Dendritic cell treated with granulocyte-macrophage colony-stimulating factor and Interleukin-4, amounts not matched to agents 40 ng/mL and 50 ng/mL, for 4 days (primary cell): ENCODE measurements around the gene HCN3.

Source experiments
- H3K27ac Mint-ChIP-seq: one replicate; pipeline ENCODE4 v1.8.0; 2022; ENCODE audit warnings: mild to moderate bottlenecking, mixed read lengths
- H3K27me3 Mint-ChIP-seq: one replicate; pipeline ENCODE4 v1.8.0; 2022; ENCODE audit warnings: mild to moderate bottlenecking, mixed read lengths
- H3K36me3 Mint-ChIP-seq: one replicate; pipeline ENCODE4 v1.8.0; 2022; ENCODE audit warnings: low read depth, mixed read lengths
- H3K4me1 Mint-ChIP-seq: one replicate; pipeline ENCODE4 v1.8.0; 2022; ENCODE audit warnings: low read depth, mixed read lengths
- H3K4me3 Mint-ChIP-seq: one replicate; pipeline ENCODE4 v1.8.0; 2022; ENCODE audit warnings: mild to moderate bottlenecking, moderate library complexity, mixed read lengths
- H3K9me3 Mint-ChIP-seq: one replicate; pipeline ENCODE4 v1.8.0; 2022; ENCODE audit warnings: mixed read lengths
- intact Hi-C: fragments of 100-400 bp; cut with micrococcal nuclease; formaldehyde crosslinking; loops from one replicate; pipeline ENCODE4 v1.15.0; 2022

Gene HCN3

DNA sequence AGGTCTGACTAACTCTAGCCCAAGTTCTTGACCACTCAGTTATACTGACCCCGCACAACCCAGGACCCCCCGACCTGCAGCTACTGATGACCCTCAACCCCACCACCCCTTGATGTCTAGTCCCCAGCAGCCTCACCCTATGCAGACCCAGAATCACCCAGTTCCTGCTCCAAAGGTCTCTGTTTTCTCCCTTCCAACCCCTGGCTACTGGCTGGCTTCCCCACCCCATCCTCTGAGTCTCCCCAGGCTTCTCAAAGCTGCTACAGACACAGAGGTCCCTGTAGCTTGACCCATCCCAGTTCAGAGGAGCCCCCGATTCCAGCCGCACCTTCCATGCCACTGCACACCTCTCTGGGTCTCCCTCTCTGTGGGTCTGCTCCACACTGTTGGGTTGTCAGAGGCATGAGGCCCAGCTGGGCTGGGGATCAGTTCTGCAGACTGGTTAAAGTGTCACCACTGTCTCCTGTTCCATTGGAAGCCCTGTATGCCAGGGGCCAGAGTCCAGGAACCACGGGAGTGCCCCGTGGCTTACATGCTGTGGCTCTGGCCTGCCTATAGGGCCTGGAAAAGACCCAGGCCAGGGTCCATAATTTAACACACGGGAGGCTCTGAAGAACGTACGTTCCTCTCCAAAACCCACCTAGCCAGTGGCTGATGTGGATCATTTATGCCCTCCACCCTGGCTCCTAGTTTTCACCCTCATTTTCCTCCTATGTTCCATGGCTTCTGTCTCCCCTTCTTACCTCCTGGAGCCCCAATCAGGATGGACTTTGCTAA is 23.5 kb downstream of the HCN3 start:
- Mint-ChIP-seq H3K4me3 (no peak overlapping the region), H3K36me3 (no peaks in the 10 kb centered on the region), H3K27me3 (peaks cover 28% of the 10 kb centered on the region), H3K27ac (no peak overlapping the region), H3K9me3 (no peaks in the 10 kb centered on the region), H3K4me1 (peaks cover under 1% of the 10 kb centered on the region)
- intact Hi-C loops = no loop called here

DNA sequence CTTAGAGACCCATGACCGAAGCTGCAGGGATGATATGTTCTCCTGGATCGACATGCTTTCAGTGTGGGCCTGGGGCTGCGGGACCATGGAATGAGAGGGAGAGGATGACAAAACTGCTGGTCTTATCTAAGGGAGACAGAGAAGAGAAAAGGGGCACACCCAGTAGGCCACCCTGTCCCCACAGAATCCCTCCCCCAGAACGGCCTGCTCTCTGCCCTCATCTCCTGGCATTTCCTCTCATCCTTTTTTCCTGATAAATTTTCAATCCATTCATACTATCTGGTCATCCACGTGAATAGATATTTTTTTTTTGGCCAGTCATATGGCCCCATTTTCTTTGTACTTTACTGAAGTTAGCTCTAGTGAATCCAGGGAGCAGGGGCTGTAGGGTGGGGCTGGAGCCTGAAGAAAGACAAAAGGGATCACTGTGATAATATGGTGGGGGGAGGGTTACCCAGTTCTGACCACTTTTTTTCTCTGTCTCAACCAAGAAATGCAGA is 24.1 kb downstream of the HCN3 start, which contains the start of gene PKLR:
TSS of gene PKLR (minus strand) at position 97 of the 500 bp plus-strand sequence. CDS start at position 54, 43 bp downstream.
- H3K4me1 Mint-ChIP-seq = no peaks in the 10 kb centered on the region
- H3K4me3 Mint-ChIP-seq = no peak within 1 kb of the TSS
- intact Hi-C loops = no loop called here
- no peak within 1 kb of the TSS for H3K27ac Mint-ChIP-seq
- H3K36me3 Mint-ChIP-seq = no peaks in the 10 kb centered on the region
- H3K9me3 Mint-ChIP-seq = no peaks in the 10 kb centered on the region
- H3K27me3 Mint-ChIP-seq = peaks cover 22% of the 10 kb centered on the region

DNA sequence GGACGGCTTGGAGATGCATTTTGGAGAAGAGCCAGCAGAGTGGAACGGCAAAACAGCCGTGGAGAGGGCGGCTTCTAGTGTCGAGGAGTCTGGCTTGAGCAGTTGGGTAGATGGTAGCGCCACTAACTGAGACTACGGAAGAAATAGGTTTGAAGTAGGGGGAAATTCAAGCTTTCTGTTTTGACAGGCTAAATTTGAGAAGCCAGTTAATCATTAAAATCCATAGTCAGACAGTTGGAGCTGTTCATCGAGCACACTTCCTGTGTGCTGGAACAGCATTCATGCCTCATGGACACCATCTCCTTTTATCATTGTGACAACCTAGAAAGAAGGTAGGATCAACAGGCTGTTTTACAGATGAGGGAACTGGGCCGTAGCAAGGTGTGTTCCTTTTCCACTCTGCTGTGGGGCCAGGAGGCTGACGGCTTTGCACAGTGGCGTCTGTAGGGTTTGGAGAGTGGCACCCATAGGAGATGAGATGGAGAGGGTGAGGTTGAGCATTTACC is 27.3 kb downstream of the HCN3 start:
- no peaks in the 10 kb centered on the region for H3K9me3 Mint-ChIP-seq
- intact Hi-C loops = no loop called here
- peaks cover 4% of the 10 kb centered on the region for H3K4me1 Mint-ChIP-seq
- H3K27me3 Mint-ChIP-seq = peaks cover 2% of the 10 kb centered on the region
- no peak overlapping the region for H3K4me3 Mint-ChIP-seq
- H3K36me3 Mint-ChIP-seq = peaks cover 11% of the 10 kb centered on the region
- no peak overlapping the region for H3K27ac Mint-ChIP-seq

DNA sequence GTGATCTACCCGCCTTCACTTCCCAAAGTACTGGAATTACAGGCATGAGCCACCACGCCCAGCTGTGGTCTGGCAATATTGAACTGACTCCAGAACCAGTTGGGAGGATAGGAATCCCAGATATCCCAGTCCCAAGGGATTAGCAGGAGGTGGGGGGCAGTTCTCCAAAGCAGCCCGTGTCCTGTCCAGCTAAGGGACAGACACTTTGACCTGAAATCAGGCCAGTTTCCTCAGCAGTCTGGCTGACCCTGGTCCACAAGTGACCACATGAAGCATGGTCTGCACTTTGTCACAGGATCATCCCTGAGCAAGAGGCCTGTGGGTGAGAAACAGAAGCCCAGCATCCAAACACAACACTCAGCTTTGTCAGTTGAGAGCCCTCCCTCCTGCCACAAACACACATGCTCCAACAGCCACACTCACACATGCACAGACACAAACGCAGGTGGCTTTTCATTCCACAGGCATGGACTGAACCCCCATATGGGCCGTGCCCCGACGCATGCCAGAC is 28.7 kb downstream of the HCN3 start:
- H3K9me3 Mint-ChIP-seq = no peaks in the 10 kb centered on the region
- H3K4me1 Mint-ChIP-seq = peaks cover 17% of the 10 kb centered on the region
- H3K27ac Mint-ChIP-seq = peak overlapping the region; percentile 16
- peaks cover 25% of the 10 kb centered on the region for H3K36me3 Mint-ChIP-seq
- H3K27me3 Mint-ChIP-seq = peaks cover 2% of the 10 kb centered on the region
- intact Hi-C loops = no loop called here
- H3K4me3 Mint-ChIP-seq = no peak overlapping the region

DNA sequence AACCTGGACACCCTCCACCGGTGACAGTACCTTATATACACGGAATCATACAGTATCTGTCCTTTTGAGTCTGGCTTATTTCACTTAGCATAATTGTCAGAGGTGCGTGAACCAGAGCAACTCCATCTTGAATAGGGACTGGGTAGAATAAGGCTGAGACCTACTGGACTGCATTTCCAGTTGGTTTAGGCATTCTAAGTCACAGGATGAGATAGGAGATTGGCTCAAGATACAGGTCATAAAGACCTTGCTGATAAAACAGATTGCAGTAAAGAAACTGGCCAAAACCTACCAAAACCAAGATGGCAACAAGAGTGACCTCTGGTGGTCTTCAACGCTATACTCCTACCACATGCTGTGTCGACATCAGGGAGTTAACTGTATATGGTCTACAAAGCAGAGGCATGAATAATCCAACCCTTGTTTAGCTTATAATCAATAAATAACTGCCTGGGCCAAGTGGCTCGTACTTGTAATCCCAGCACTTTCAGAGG is 30.0 kb downstream of the HCN3 start:
- Mint-ChIP-seq H3K9me3 (no peaks in the 10 kb centered on the region), H3K27me3 (peaks cover 2% of the 10 kb centered on the region), H3K4me3 (no peak overlapping the region), H3K4me1 (peaks cover 29% of the 10 kb centered on the region), H3K27ac (no peak overlapping the region), H3K36me3 (peaks cover 38% of the 10 kb centered on the region)
- intact Hi-C loops = no loop called here

DNA sequence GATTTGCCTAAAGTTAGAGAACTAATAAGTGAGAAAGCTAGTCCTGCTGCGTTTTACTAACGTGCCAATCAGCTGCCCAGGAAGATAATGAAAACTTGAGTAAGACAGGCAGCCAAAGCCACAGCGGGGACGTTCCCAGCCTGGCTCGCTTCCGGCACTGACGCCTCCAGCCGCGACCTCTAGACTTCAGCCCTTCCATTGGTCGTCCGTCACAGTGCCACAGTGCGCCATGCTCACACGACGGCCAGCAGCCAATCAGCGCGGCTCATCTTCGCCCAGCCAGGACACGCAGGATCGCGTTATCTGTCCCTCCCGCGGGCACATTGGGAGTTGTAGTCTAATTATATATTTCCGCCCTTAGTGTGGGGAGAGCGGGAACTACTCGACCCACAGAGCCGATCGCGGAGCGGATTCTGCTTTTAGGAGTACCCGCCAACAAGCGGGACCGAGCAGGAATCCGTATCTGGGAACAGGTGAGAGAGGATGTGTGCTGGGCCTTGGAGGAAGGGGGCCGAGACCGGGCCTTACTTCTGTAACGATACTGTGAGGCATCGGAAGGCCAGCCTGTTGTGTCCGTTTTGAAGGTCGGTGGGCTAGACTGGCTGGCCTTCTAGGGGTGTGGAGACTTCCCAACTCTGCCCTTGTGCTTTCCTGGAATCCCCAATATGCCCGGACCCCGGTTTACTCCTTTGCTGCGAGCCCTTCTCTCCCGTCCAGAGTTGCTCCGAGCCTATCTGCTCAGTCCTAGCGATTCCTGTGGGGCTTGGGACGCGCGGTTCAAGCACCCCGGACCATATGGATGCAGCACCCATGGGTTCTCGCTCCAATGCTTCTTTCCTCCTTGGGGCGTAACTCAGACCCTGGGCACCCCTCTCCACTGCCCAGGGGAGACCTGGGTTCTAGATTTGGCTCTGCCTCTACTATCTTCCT is 31.5 kb downstream of the HCN3 start, which contains the start of gene FDPS:
TSS of gene FDPS (plus strand) at position 374 of the 930 bp plus-strand sequence. CDS start 924 bp downstream, outside the sequence.
- Mint-ChIP-seq H3K27ac (peak within 1 kb of the TSS; percentile 94), H3K36me3 (peaks cover 53% of the 10 kb centered on the region), H3K4me3 (peak within 1 kb of the TSS; percentile 95), H3K4me1 (peaks cover 38% of the 10 kb centered on the region), H3K27me3 (peaks cover 2% of the 10 kb centered on the region), H3K9me3 (no peaks in the 10 kb centered on the region)
- intact Hi-C loops = loop anchor here (1.0 to 2.0 kb wide), 3 partner anchors 14 to 46 kb away; partner anchors contain the start of genes HCN3 and SCAMP3

DNA sequence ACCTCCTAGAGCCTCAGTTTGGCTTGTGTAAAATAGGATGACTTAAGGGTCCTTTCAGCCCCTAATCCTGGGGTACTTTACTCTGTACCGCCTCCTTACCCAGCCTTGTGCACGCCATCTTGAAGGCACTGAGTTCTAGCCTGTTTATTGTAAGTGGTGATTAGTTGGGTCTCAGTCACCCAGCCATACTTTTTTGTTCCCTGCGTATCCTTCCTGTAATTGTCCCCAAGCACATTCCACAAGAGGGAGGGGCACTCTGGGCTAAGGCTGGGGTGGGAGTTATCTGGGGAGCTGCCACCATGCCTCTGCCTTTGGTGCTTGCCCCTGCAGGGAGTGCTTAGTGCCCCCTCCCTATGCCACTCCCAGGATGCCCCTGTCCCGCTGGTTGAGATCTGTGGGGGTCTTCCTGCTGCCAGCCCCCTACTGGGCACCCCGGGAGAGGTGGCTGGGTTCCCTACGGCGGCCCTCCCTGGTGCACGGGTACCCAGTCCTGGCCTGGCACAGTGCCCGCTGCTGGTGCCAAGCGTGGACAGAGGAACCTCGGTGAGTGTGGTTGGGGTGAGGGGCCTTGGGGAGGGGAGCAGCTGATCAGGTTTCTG is 32.3 kb downstream of the HCN3 start:
- intact Hi-C loops = loop anchor here (2.0 kb wide), 1 partner anchor 13 kb away; no protein-coding TSS in a partner anchor
- peaks cover 38% of the 10 kb centered on the region for H3K4me1 Mint-ChIP-seq
- H3K27ac Mint-ChIP-seq = peak overlapping the region; percentile 94
- H3K9me3 Mint-ChIP-seq = no peaks in the 10 kb centered on the region
- no peaks in the 10 kb centered on the region for H3K27me3 Mint-ChIP-seq
- H3K4me3 Mint-ChIP-seq = peak overlapping the region; percentile 95
- H3K36me3 Mint-ChIP-seq = peaks cover 61% of the 10 kb centered on the region

DNA sequence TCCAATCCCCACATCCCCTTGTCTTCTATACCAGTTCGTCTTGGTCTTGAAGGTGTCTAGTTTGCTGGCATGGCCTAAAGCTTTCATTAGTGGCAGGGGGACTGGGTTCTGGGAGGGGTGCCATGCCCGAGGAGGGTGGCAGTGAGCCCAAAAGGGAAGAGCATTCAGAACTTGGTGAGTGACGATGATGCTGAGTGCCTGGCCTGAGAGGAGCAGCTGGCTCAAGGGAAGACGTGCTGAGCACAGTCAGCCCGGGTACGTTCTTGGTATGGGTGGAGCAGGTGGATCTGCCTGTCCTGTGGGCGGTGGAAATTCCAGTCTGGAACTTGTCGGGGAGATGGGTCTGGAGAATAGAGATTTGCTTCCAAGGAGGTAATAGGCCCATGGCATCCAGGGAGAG is 36.0 kb downstream of the HCN3 start:
- no peak overlapping the region for H3K27ac Mint-ChIP-seq

DNA sequence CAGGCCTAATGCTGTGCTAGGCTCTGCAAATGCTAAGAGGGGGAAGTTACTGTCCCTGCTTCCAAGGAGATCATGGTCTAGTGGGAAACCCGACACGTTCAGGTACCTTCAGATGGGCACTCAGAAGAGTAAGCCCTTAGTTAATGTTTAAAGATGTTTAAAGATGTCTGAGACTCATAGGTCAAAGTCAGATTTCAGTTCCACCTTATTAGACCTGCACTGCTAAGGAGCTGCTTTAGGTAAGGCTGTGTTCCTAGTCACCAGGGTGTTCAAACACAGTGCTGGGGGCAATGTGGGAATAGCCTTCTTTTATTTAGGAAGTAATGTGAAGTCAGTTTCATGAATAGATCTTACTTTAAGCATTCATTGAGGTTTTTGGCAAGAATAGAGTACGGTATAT is 39.7 kb downstream of the HCN3 start:
- Mint-ChIP-seq H3K9me3 (no peaks in the 10 kb centered on the region), H3K36me3 (peaks cover 83% of the 10 kb centered on the region), H3K27me3 (peaks cover 6% of the 10 kb centered on the region), H3K27ac (no peak overlapping the region), H3K4me1 (peaks cover 45% of the 10 kb centered on the region), H3K4me3 (no peak overlapping the region)
- intact Hi-C loops = no loop called here

More for the DNA sequence above, 36.0 kb downstream of the HCN3 start:
- Mint-ChIP-seq H3K9me3 (no peaks in the 10 kb centered on the region), H3K27me3 (no peaks in the 10 kb centered on the region), H3K36me3 (peaks cover 91% of the 10 kb centered on the region), H3K4me1 (peaks cover 38% of the 10 kb centered on the region), H3K4me3 (no peak overlapping the region)
- intact Hi-C loops = no loop called here

DNA sequence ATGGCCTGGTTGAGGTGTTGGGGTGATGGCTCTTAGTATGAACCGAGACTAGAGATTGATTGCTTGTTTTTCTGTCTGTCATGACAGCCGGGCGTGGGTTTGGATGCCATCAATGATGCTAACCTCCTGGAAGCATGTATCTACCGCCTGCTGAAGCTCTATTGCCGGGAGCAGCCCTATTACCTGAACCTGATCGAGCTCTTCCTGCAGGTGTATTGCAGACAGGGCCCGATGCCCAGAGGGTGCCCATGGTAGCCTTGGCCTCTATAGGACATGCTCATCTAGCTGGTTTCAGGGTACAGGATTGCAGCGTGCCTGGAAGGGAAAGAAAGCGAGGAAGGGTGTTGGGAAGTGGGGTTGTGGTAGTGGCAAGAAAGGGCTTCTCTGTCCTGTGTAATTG is 40.8 kb downstream of the HCN3 start:
- intact Hi-C loops = no loop called here
- H3K4me3 Mint-ChIP-seq = no peak overlapping the region
- H3K27ac Mint-ChIP-seq = no peak overlapping the region
- peaks cover 75% of the 10 kb centered on the region for H3K36me3 Mint-ChIP-seq
- H3K4me1 Mint-ChIP-seq = peaks cover 46% of the 10 kb centered on the region
- peaks cover 6% of the 10 kb centered on the region for H3K27me3 Mint-ChIP-seq
- H3K9me3 Mint-ChIP-seq = no peaks in the 10 kb centered on the region

DNA sequence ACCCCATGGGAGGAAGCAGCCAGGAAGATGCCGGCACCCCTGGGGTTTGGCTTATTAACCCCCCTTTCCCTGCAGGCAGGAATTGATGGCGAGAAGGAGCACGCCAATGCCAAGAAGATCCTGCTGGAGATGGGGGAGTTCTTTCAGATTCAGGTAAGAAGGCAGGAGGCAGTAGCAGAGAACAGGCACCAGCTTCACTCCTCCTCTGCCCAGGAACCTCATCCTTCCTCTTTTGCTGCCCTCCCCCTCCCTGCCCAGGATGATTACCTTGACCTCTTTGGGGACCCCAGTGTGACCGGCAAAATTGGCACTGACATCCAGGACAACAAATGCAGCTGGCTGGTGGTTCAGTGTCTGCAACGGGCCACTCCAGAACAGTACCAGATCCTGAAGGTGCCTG is 42.3 kb downstream of the HCN3 start:
- H3K36me3 Mint-ChIP-seq = peaks cover 61% of the 10 kb centered on the region
- H3K9me3 Mint-ChIP-seq = no peaks in the 10 kb centered on the region
- no peak overlapping the region for H3K4me3 Mint-ChIP-seq
- intact Hi-C loops = no loop called here
- H3K27me3 Mint-ChIP-seq = peaks cover 6% of the 10 kb centered on the region
- peaks cover 40% of the 10 kb centered on the region for H3K4me1 Mint-ChIP-seq
- H3K27ac Mint-ChIP-seq = no peak overlapping the region

DNA sequence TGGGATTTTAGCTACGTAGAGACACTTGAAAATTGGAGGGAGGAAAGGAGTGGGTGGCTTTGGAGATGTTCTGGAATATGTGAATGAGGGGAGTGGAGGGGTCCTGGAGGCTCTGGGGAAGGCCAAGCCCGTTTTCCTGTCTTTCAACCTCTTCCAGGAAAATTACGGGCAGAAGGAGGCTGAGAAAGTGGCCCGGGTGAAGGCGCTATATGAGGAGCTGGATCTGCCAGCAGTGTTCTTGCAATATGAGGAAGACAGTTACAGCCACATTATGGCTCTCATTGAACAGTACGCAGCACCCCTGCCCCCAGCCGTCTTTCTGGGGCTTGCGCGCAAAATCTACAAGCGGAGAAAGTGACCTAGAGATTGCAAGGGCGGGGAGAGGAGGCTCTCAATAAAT is 43.0 kb downstream of the HCN3 start:
- peak overlapping the region; percentile 61 for H3K27ac Mint-ChIP-seq
- peaks cover 45% of the 10 kb centered on the region for H3K4me1 Mint-ChIP-seq
- peak overlapping the region; percentile 80 for H3K4me3 Mint-ChIP-seq
- H3K27me3 Mint-ChIP-seq = peaks cover 6% of the 10 kb centered on the region
- peaks cover 61% of the 10 kb centered on the region for H3K36me3 Mint-ChIP-seq
- no peaks in the 10 kb centered on the region for H3K9me3 Mint-ChIP-seq
- intact Hi-C loops = no loop called here
